Activated T-helper 2 cell treated with anti-CD3 and anti-CD28 coated beads, Interferon-gamma antibody, Interleukin-2, Interleukin-4, amounts not matched to agents 10 μg/mL and 5 μg/mL and 100 μg/mL, durations not matched to agents 14 hours and 24 hours and 36 hours (primary cell): ENCODE measurements around the gene CCK. TPM values are rescaled to one million over a fixed set of nuclear protein-coding genes. Genes with fewer than 3 reads are reported as not detected.

Source experiments
- DNase-seq: peaks from one replicate; pipeline ENCODE4 v3.0.0; 2021; ENCODE audit warnings: low spot score
- H3K27ac Mint-ChIP-seq: one replicate; pipeline ENCODE4 v1.8.0; 2021; ENCODE audit warnings: mixed read lengths
- H3K27me3 Mint-ChIP-seq: one replicate; pipeline ENCODE4 v1.8.0; 2021; ENCODE audit warnings: low read depth, mixed read lengths
- H3K36me3 Mint-ChIP-seq: one replicate; pipeline ENCODE4 v1.8.0; 2021; ENCODE audit warnings: low read depth, mixed read lengths
- H3K4me1 Mint-ChIP-seq: one replicate; pipeline ENCODE4 v1.8.0; 2021; ENCODE audit warnings: low read depth, mixed read lengths
- H3K4me3 Mint-ChIP-seq: one replicate; pipeline ENCODE4 v1.8.0; 2021; ENCODE audit warnings: low read depth, mild to moderate bottlenecking, moderate library complexity, mixed read lengths
- H3K9me3 Mint-ChIP-seq: one replicate; pipeline ENCODE4 v1.8.0; 2021; ENCODE audit warnings: mixed read lengths
- intact Hi-C: fragments of 100-400 bp; cut with micrococcal nuclease; formaldehyde crosslinking; loops from one replicate; pipeline ENCODE4 v1.15.1; 2023
- total RNA-seq: library from RNA; stranded (reverse); gene quantifications from 2 replicates; pipeline ENCODE4 v1.2.3, GENCODE V29; 2022

Gene CCK
- total RNA-seq, 1 donor from 2014 or later: not detected

DNA sequence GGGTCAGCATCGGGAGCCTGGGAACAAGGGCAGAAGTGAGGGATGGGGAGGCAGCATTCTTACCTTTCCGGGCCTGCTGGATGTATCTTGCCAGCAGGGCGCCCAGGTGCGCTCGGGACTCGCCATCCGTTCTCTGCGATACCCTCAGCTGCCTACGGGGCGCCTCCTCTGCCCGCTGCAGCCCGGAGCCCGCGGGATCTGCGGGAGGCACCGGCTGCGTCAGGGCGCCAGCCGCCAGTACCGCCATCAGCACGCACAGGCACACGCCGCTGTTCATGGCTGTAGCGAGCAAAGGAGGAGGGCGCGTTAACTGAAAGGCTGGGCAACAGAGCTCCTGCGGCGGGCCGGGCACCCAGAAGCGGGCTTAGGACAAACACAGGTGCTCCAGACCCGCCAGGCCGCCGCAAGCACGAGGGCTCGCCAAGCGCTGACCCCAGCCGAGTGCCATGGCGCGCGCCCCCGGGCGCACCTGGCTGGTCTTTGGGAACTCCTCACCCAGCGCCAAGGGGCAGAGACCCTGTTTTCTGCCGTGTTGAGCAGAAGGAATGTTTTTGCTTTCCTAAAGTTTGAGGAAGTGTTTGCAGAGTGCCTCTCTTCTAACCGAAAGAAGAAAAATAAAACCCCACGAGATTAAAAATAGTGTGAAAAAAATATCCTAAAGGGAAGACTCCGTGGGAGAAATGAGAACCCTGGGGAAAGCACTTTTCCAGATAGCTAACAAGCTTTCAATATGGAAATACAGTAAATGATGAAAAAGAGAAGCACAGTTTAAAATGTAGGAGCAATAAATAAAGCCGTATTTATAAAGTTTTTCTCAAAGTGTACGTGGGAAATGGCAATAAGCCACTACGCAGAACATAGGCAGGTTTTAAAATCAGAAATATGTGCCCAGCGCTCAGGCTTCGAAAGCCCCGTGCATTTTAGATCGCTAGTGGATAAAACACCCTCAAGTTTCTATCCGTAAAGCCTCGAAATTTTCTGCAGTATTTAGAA is 2.3 kb downstream of the CCK start:
- intact Hi-C loops: loop anchor here (10.0 kb wide), 1 partner anchor 1731 kb away; no protein-coding TSS in a partner anchor

GRCh38 chr3:42262525-42262924 is 3.5 kb downstream of the CCK start:
- H3K4me1 Mint-ChIP-seq: peaks cover 1% of the 10 kb centered on the region
- H3K27ac Mint-ChIP-seq: no peak overlapping the region
- intact Hi-C loops: loop anchor here (10.0 kb wide), 1 partner anchor 1732 kb away; no protein-coding TSS in a partner anchor
- H3K27me3 Mint-ChIP-seq: peaks cover 61% of the 10 kb centered on the region
- H3K36me3 Mint-ChIP-seq: no peaks in the 10 kb centered on the region
- DNase-seq: no peak
- H3K9me3 Mint-ChIP-seq: no peaks in the 10 kb centered on the region
- H3K4me3 Mint-ChIP-seq: no peak overlapping the region

More for the DNA sequence above, 2.3 kb downstream of the CCK start:
- Mint-ChIP-seq H3K4me1 (peaks cover 1% of the 10 kb centered on the region), H3K9me3 (no peaks in the 10 kb centered on the region), H3K27me3 (peaks cover 59% of the 10 kb centered on the region), H3K4me3 (no peak overlapping the region), H3K27ac (no peak overlapping the region), H3K36me3 (no peaks in the 10 kb centered on the region)
- no peak for DNase-seq

DNA sequence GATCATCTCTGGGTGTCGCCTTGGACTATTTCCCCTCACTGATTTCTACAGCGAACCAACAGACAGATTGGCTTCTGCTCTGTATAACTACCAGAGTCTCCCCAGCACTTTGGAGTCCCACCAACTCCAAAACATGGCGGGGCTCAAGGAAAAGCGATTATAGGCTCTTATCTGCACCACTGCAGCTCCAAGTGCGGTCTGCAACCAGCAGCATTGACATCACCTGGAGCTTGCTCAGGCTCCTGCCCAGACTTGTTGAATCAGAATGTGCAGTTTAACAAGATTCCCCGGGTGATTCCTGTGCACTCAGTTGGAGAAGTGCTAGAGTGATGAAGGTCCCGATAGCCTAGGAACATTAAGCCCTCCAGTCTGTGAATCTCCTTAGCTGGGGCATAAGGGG is 9.0 kb downstream of the CCK start:
- Mint-ChIP-seq H3K4me3 (no peak overlapping the region), H3K4me1 (peaks cover 7% of the 10 kb centered on the region), H3K27ac (no peak overlapping the region), H3K27me3 (peaks cover 40% of the 10 kb centered on the region), H3K9me3 (no peaks in the 10 kb centered on the region), H3K36me3 (no peaks in the 10 kb centered on the region)
- intact Hi-C loops: no loop called here
- no peak for DNase-seq

DNA sequence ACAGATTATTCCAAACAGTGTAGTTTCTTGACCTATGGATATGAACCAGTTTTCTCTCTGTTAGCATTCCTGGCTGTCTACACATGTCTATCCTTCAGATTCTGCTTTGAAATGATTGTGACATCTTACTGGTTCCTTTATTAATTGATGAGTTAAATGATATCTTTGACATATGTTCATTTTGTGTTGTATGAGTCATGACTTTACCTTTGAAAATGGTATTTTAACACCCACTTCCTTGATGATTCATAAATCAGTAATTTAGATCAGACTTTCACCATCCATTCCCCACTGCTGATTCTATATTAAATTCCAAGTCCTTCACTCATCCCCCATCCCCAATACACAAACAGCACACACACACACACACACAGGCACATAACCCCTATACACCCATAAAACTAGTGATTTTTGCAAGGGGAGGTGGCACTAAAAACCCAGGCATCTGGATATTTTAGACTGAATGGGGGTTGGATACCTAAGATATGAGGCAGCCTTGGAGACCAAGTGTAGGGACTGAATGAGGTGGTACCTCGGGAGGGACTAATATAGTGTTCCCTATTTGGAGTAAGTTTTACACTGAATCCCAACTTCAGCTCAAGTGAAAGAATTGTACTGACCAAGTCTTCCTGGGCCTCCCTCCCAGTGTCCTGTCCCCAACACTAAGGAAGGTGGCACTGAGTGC is 9.7 kb downstream of the CCK start:
- intact Hi-C loops: no loop called here
- Mint-ChIP-seq H3K9me3 (no peaks in the 10 kb centered on the region), H3K27ac (no peak overlapping the region), H3K36me3 (no peaks in the 10 kb centered on the region), H3K4me3 (no peak overlapping the region), H3K4me1 (peaks cover 7% of the 10 kb centered on the region), H3K27me3 (peaks cover 39% of the 10 kb centered on the region)
- DNase-seq: no peak

DNA sequence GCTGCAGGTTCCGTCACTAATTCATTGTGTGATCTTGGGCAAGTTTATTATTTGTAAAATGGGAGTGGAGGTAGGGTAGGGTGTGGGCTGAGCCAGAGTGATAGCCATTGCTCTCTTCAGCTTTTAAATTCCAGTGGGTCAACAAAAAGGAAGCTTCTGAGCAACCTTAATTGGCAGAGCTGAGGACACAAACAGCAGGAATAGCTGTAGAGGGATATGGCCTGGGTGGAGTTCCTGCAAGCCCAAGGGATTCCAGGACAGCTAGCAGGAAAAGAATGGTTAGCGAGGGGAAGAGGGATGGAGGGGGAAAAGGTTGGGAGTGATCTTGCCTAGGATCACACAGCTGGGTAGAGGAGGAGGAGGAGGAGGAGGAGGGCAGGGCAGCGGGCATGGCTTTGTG is 11.4 kb downstream of the CCK start:
- Mint-ChIP-seq H3K4me1 (peaks cover 7% of the 10 kb centered on the region), H3K9me3 (no peaks in the 10 kb centered on the region), H3K36me3 (no peaks in the 10 kb centered on the region), H3K4me3 (no peak overlapping the region), H3K27ac (no peak overlapping the region), H3K27me3 (peaks cover 37% of the 10 kb centered on the region)
- intact Hi-C loops: no loop called here
- no peak for DNase-seq

DNA sequence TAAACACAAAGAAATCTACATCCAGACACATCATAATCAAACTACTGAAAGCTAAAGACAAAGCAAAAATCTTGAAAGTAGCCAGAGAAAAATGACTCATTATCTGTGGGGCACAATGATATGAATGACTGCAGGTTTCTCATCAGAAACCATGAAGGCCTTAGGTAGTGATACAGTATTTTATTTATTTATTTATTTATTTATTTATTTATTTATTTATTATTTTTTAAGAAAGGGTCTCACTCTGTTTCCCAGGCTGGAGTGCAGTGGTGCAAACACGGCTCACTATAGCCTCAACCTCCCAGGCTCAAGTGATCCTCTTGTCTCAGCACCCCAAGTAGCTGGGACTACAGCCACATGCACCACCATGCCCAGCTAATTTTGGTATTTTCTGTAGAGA is 15.2 kb downstream of the CCK start:
- intact Hi-C loops: no loop called here
- H3K27me3 Mint-ChIP-seq: peaks cover 41% of the 10 kb centered on the region
- DNase-seq: no peak
- H3K4me3 Mint-ChIP-seq: no peak overlapping the region
- no peaks in the 10 kb centered on the region for H3K36me3 Mint-ChIP-seq
- peaks cover 9% of the 10 kb centered on the region for H3K4me1 Mint-ChIP-seq
- H3K27ac Mint-ChIP-seq: no peak overlapping the region
- no peaks in the 10 kb centered on the region for H3K9me3 Mint-ChIP-seq

DNA sequence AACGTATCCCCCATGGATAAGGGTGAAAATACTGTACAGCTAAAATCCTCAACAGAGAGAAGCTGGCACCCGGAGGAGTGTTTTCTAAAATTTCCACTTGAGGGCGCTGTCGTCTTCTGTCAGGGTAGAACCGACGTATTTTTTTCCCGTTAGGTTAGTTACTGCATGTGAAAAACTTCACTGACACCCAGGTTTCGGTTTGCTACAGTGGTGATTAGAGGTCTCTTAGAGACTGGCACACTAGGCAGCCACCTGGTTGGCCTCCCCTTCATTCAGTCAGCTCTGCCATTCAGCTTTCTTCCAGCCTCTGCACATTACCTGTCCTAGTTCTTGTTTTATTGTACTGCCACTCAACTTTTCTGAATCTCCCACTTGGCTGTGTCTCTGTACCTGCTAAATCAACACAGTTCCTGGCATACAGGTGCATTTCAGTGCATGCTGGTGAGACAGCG is 18.4 kb downstream of the CCK start:
- intact Hi-C loops: loop anchor here (1.0 to 5.0 kb wide), 2 partner anchors 196 to 300 kb away; no protein-coding TSS in a partner anchor
- Mint-ChIP-seq H3K27me3 (peaks cover 35% of the 10 kb centered on the region), H3K36me3 (no peaks in the 10 kb centered on the region), H3K4me1 (peaks cover 7% of the 10 kb centered on the region), H3K27ac (no peak overlapping the region), H3K9me3 (no peaks in the 10 kb centered on the region), H3K4me3 (no peak overlapping the region)
- DNase-seq: peak; percentile 46

DNA sequence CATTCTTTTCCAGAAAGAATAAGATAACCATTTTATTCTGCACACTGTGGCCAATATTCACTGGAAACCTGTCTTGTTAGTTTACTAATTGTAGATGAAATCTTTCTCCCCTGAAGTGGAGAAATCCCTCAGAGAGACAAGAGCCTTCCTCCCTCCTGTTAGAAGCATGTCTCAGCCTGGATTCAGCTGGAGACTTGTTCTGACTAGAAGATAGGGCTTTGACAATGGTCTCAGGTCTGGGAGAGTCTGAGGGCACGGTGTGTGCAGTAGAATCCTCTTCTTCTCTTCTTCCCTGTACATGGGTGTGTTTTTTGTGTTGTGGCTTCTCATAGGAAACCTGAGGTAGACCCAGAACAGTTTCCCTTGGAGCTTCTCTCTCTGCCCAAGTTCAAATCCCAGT is 19.9 kb downstream of the CCK start:
- Mint-ChIP-seq H3K36me3 (no peaks in the 10 kb centered on the region), H3K9me3 (no peaks in the 10 kb centered on the region), H3K27ac (no peak overlapping the region), H3K27me3 (peaks cover 30% of the 10 kb centered on the region), H3K4me1 (peaks cover 7% of the 10 kb centered on the region), H3K4me3 (no peak overlapping the region)
- intact Hi-C loops: loop anchor here (5.0 kb wide), 1 partner anchor 301 kb away; no protein-coding TSS in a partner anchor
- DNase-seq: no peak

DNA sequence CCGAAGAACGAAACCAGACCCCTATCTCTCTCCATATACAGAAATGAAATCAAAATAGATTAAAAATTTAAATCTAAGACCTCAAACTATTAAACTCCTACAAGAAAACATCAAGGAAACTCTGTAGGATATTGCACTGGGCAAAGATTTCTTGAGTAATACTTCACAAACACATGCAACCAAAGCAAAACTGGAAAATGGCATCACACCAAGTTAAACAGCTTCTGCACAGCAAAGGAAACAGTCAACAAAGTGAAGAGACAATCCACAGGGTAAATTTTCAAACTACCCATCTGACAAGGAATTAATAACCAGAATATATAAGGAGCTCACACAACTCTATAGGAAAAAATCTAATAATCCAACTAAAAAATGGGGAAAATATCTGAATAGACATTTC is 29.4 kb downstream of the CCK start:
- Mint-ChIP-seq H3K36me3 (no peaks in the 10 kb centered on the region), H3K4me1 (no peaks in the 10 kb centered on the region), H3K27ac (no peak overlapping the region), H3K9me3 (peaks cover 14% of the 10 kb centered on the region), H3K4me3 (no peak overlapping the region), H3K27me3 (peaks cover 29% of the 10 kb centered on the region)
- intact Hi-C loops: no loop called here
- DNase-seq: no peak

GRCh38 chr3:42235532-42235931 is 30.5 kb downstream of the CCK start:
- no peak overlapping the region for H3K27ac Mint-ChIP-seq
- H3K4me1 Mint-ChIP-seq: no peaks in the 10 kb centered on the region
- no peak for DNase-seq
- peaks cover 14% of the 10 kb centered on the region for H3K9me3 Mint-ChIP-seq
- no peaks in the 10 kb centered on the region for H3K36me3 Mint-ChIP-seq
- no peak overlapping the region for H3K4me3 Mint-ChIP-seq
- intact Hi-C loops: no loop called here
- peaks cover 29% of the 10 kb centered on the region for H3K27me3 Mint-ChIP-seq

DNA sequence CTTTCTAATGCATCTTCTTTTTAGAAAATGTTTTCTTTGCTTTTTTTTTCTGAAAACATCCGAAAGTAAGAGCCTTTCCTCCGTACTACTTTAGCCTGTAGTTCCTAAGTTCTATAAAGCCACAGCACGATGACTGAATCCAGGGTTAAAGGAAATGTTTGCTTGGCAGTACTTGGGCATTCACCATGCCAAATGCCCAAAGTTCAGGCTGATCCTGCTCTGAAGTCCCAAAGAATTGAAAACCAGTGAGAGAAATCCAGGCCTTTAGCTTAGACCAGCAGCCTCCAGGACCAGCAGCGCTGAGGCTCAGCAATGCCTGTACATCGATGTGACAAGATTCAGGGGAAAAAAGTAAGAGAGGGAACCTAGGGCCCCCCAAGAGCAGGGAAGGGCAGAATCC is 35.1 kb downstream of the CCK start:
- no peak overlapping the region for H3K4me3 Mint-ChIP-seq
- H3K27ac Mint-ChIP-seq: no peak overlapping the region
- intact Hi-C loops: loop anchor here (5.0 kb wide), 1 partner anchor 211 kb away; no protein-coding TSS in a partner anchor

GRCh38 chr3:42229942-42230688 is 35.9 kb downstream of the CCK start:
- peaks cover 10% of the 10 kb centered on the region for H3K27me3 Mint-ChIP-seq
- H3K4me3 Mint-ChIP-seq: no peak overlapping the region
- no peaks in the 10 kb centered on the region for H3K9me3 Mint-ChIP-seq
- no peak for DNase-seq
- intact Hi-C loops: loop anchor here (5.0 kb wide), 1 partner anchor 212 kb away; no protein-coding TSS in a partner anchor
- peaks cover 3% of the 10 kb centered on the region for H3K4me1 Mint-ChIP-seq
- peaks cover 6% of the 10 kb centered on the region for H3K36me3 Mint-ChIP-seq
- no peak overlapping the region for H3K27ac Mint-ChIP-seq

More for the DNA sequence above, 35.1 kb downstream of the CCK start:
- Mint-ChIP-seq H3K4me1 (peaks cover 3% of the 10 kb centered on the region), H3K9me3 (no peaks in the 10 kb centered on the region), H3K27me3 (peaks cover 14% of the 10 kb centered on the region), H3K36me3 (no peaks in the 10 kb centered on the region)
- DNase-seq: no peak
